ENCODE data around the gene DHX34. TPM values are rescaled to one million over a fixed set of nuclear protein-coding genes. Genes with fewer than 3 reads are reported as not detected.
"Not testable (repeated sequence)": the region's sequence is repeated elsewhere in the genome, so short reads cannot be mapped to it uniquely, and the experiment has no call there.

Gene DHX34
- 14.7 TPM for polyA plus RNA-seq (2012; ENCODE audit: insufficient read depth, insufficient read length)

- DNase-seq (ENCODE audit: low read depth, low spot score) = peak; percentile 99
- H3K4me3 ChIP-seq (ENCODE audit: low read length) = peak within 1 kb of the TSS; percentile 80
Measured at GRCh38 chr19:47348819-47349795, at the start of gene DHX34. Gene DHX34 (plus strand): TSS chr19:47349315. CDS start chr19:47353031, 3,716 bp downstream.

- not testable (repeated sequence) for H3K4me3 ChIP-seq (ENCODE audit: low read length); DNase-seq (ENCODE audit: low read depth, low spot score)
Measured at GRCh38 chr19:47300867-47301266, 48.2 kb upstream of the DHX34 start.

- no peak overlapping the region for H3K4me3 ChIP-seq (ENCODE audit: low read length)
- no peak for DNase-seq (ENCODE audit: low read depth, low spot score)
Measured at GRCh38 chr19:47302249-47302648, 46.9 kb upstream of the DHX34 start.

- no peak for DNase-seq (ENCODE audit: low read depth, low spot score)
- no peak overlapping the region for H3K4me3 ChIP-seq (ENCODE audit: low read length)
Measured at GRCh38 chr19:47303966-47304365, 45.1 kb upstream of the DHX34 start.

GRCh38 chr19:47305309-47305751 is 43.8 kb upstream of the DHX34 start:
- peak; percentile 19 for DNase-seq (ENCODE audit: low read depth, low spot score)
- no peak overlapping the region for H3K4me3 ChIP-seq (ENCODE audit: low read length)

GRCh38 chr19:47306303-47306702 is 42.8 kb upstream of the DHX34 start:
- no peak for DNase-seq (ENCODE audit: low read depth, low spot score)
- no peak overlapping the region for H3K4me3 ChIP-seq (ENCODE audit: low read length)

GRCh38 chr19:47309038-47309437 is 40.1 kb upstream of the DHX34 start:
- no peak for DNase-seq (ENCODE audit: low read depth, low spot score)
- H3K4me3 ChIP-seq (ENCODE audit: low read length) = no peak overlapping the region

- H3K4me3 ChIP-seq (ENCODE audit: low read length) = no peak within 1 kb of the TSS
- no peak for DNase-seq (ENCODE audit: low read depth, low spot score)
Measured at GRCh38 chr19:47309608-47310007, 39.5 kb upstream of the DHX34 start, which contains the start of gene C5AR1. Gene C5AR1 (plus strand): TSS chr19:47309861. CDS start chr19:47309896, 35 bp downstream.

- no peak overlapping the region for H3K4me3 ChIP-seq (ENCODE audit: low read length)
- DNase-seq (ENCODE audit: low read depth, low spot score) = no peak
Measured at GRCh38 chr19:47310323-47310722, 38.8 kb upstream of the DHX34 start.

GRCh38 chr19:47310819-47311218 is 38.3 kb upstream of the DHX34 start:
- H3K4me3 ChIP-seq (ENCODE audit: low read length) = no peak overlapping the region
- no peak for DNase-seq (ENCODE audit: low read depth, low spot score)

- no peak for DNase-seq (ENCODE audit: low read depth, low spot score)
- H3K4me3 ChIP-seq (ENCODE audit: low read length) = no peak overlapping the region
Measured at GRCh38 chr19:47312366-47313006, 36.6 kb upstream of the DHX34 start.

GRCh38 chr19:47313754-47314295 is 35.3 kb upstream of the DHX34 start:
- H3K4me3 ChIP-seq (ENCODE audit: low read length) = no peak overlapping the region
- DNase-seq (ENCODE audit: low read depth, low spot score) = no peak

GRCh38 chr19:47315125-47315821 is 33.8 kb upstream of the DHX34 start:
- H3K4me3 ChIP-seq (ENCODE audit: low read length) = no peak overlapping the region
- peak; percentile 62 for DNase-seq (ENCODE audit: low read depth, low spot score)

- DNase-seq (ENCODE audit: low read depth, low spot score) = no peak
- H3K4me3 ChIP-seq (ENCODE audit: low read length) = no peak overlapping the region
Measured at GRCh38 chr19:47316513-47316912, 32.6 kb upstream of the DHX34 start.

GRCh38 chr19:47319923-47320871 is 28.9 kb upstream of the DHX34 start:
- no peak for DNase-seq (ENCODE audit: low read depth, low spot score)
- H3K4me3 ChIP-seq (ENCODE audit: low read length) = no peak overlapping the region

GRCh38 chr19:47321630-47322029 is 27.5 kb upstream of the DHX34 start:
- H3K4me3 ChIP-seq (ENCODE audit: low read length) = no peak overlapping the region

GRCh38 chr19:47322058-47322457 is 27.1 kb upstream of the DHX34 start:
- DNase-seq (ENCODE audit: low read depth, low spot score) = no peak
- H3K4me3 ChIP-seq (ENCODE audit: low read length) = no peak overlapping the region

More at GRCh38 chr19:47321630-47322029, 27.5 kb upstream of the DHX34 start:
- no peak for DNase-seq (ENCODE audit: low read depth, low spot score)

GRCh38 chr19:47323409-47323808 is 25.7 kb upstream of the DHX34 start:
- DNase-seq (ENCODE audit: low read depth, low spot score) = no peak
- no peak overlapping the region for H3K4me3 ChIP-seq (ENCODE audit: low read length)
